ENCODE measurements around the gene KIAA1217.

KIAA1217 gene

DNA sequence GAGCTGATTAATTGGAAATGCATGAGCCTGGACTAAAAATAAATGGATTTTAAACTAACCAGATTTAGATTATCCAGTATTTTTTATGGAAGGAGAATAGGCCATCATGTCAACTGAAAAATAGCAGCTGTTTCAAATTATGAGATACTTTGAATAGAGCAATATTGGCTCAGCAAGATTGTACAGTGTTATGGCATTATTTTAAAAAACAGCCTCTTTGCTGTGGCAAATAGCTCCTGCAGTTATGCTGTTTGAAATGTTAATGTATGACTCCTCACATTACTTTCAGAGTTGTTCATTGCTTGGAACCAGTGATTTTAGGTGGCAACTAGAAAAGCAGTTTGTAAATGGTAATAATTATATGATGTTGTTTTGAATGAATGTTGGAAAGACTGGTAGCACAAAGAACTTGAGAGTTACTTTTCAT is 244.5 kb downstream of the KIAA1217 start:
- TF ChIP-seq REST (IDR thresholded peaks at IDR 0.05; ENCODE audit: insufficient read depth in 1 of 2, low read depth in 2 of 2, low read length in 2 of 2): no peak
- TF ChIP-seq SIN3A (IDR thresholded peaks at IDR 0.05; ENCODE audit: borderline replicate concordance, insufficient read depth, low read length): no peak
- no peak for TF ChIP-seq TAF1 (IDR thresholded peaks at IDR 0.05; ENCODE audit: borderline replicate concordance, insufficient read depth, low read length)
- TF ChIP-seq POLR2AphosphoS5 (IDR thresholded peaks at IDR 0.05; ENCODE audit: low read depth, low read length): no peak

DNA sequence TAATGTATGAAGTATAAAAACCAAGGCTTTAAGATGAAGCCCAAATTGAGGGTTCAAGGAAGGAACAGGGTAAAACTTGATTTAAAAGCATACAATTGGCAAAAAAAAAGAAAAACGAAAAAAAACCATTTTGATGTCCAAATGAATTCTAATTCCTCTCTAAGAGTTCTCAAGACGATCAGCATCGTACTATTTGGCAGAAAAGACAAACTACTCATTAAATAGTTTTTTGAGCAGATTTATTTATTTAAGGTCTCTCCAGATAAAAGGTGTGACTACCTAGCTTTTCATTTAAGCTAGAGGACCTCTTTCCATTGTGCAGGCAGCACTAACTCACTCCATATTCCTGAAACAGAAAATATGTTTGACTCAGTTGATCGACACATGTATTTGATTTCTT is 245.0 kb downstream of the KIAA1217 start:
- TF ChIP-seq SIN3A (IDR thresholded peaks at IDR 0.05; ENCODE audit: borderline replicate concordance, insufficient read depth, low read length): no peak
- TF ChIP-seq FOXP2 (optimal IDR thresholded peaks at IDR 0.05; ENCODE audit: borderline replicate concordance, extremely low read depth, extremely low read length, insufficient read depth): no peak
- TF ChIP-seq REST (IDR thresholded peaks at IDR 0.05; ENCODE audit: insufficient read depth in 1 of 2, low read depth in 2 of 2, low read length in 2 of 2): no peak
- TF ChIP-seq TAF1 (IDR thresholded peaks at IDR 0.05; ENCODE audit: borderline replicate concordance, insufficient read depth, low read length): no peak
- no peak for TF ChIP-seq POLR2AphosphoS5 (IDR thresholded peaks at IDR 0.05; ENCODE audit: low read depth, low read length)

- TF ChIP-seq SIN3A (IDR thresholded peaks at IDR 0.05; ENCODE audit: borderline replicate concordance, insufficient read depth, low read length) (no peak), FOXP2 (optimal IDR thresholded peaks at IDR 0.05; ENCODE audit: borderline replicate concordance, extremely low read depth, extremely low read length, insufficient read depth) (no peak)
Measured at GRCh38 chr10:24455447-24455846, 246.5 kb downstream of the KIAA1217 start.

GRCh38 chr10:24456322-24456721 is 247.4 kb downstream of the KIAA1217 start:
- TF ChIP-seq TAF1 (IDR thresholded peaks at IDR 0.05; ENCODE audit: borderline replicate concordance, insufficient read depth, low read length) (no peak), FOXP2 (optimal IDR thresholded peaks at IDR 0.05; ENCODE audit: borderline replicate concordance, extremely low read depth, extremely low read length, insufficient read depth) (no peak), REST (IDR thresholded peaks at IDR 0.05; ENCODE audit: insufficient read depth in 1 of 2, low read depth in 2 of 2, low read length in 2 of 2) (no peak), SIN3A (IDR thresholded peaks at IDR 0.05; ENCODE audit: borderline replicate concordance, insufficient read depth, low read length) (no peak), POLR2AphosphoS5 (IDR thresholded peaks at IDR 0.05; ENCODE audit: low read depth, low read length) (no peak)

DNA sequence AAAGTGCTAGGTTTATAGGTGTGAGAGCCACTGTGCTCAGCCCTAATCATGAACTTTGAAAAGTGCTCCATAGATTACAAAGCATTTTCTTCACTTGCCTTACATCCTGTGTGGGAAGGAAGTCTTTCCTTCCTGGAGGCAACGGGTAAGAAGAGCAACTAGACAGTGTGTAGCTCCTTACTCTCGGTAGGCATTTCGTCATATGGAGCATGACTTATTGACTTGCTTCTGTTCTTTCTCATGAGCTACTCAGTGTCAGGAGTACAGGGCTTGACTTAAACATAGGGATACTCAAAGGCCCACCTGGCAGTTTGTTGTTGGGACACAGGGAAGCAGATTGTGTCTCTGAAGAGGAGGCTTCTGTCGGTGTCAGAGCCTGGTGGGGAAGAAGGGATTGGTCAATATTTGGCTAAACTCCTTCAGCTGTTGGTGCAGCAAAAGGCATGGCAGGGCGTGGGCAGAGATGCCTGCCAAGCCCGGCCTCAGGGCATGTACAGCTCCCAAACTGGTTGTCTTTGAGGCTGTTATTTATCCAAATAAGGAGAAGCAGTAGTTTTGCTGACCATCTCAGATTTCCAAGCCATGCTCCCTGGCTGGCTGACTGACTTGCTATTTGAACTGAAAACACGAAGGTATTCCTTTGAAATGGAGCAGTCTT is 248.9 kb downstream of the KIAA1217 start:
- TF ChIP-seq POLR2AphosphoS5 (IDR thresholded peaks at IDR 0.05; ENCODE audit: low read depth, low read length) (no peak), TAF1 (IDR thresholded peaks at IDR 0.05; ENCODE audit: borderline replicate concordance, insufficient read depth, low read length) (no peak), REST (IDR thresholded peaks at IDR 0.05; ENCODE audit: insufficient read depth in 1 of 2, low read depth in 2 of 2, low read length in 2 of 2) (no peak), SIN3A (IDR thresholded peaks at IDR 0.05; ENCODE audit: borderline replicate concordance, insufficient read depth, low read length) (no peak), FOXP2 (optimal IDR thresholded peaks at IDR 0.05; ENCODE audit: borderline replicate concordance, extremely low read depth, extremely low read length, insufficient read depth) (no peak)

Data from PFSK-1 (cell line).